Suprapubic skin (tissue), 4 donors: Measurements from ENCODE around the gene COL9A1. TPM values are rescaled to one million over a fixed set of nuclear protein-coding genes. Genes with fewer than 3 reads are reported as not detected.

Source experiments
- DNase-seq, 2 donors: peaks; one replicate each; pipeline ENCODE4 v3.0.0-alpha.2; 2019; ENCODE audit warnings: low spot score in 2 of 2
- H3K27ac ChIP-seq: fragments of 200-600 bp; sonication (generic); one replicate; pipeline ENCODE4 v1.5.1; 2019
- H3K27me3 ChIP-seq: fragments of 200-600 bp; sonication (generic); one replicate; pipeline ENCODE4 v1.5.1; 2019
- H3K36me3 ChIP-seq: fragments of 200-600 bp; sonication (generic); one replicate; pipeline ENCODE4 v1.5.1; 2019
- H3K4me1 ChIP-seq: fragments of 200-600 bp; sonication (generic); one replicate; pipeline ENCODE4 v1.5.1; 2019
- H3K4me3 ChIP-seq: fragments of 200-600 bp; sonication (generic); one replicate; pipeline ENCODE4 v1.5.1; 2019; ENCODE audit warnings: mild to moderate bottlenecking
- H3K9me3 ChIP-seq: fragments of 200-600 bp; sonication (generic); one replicate; pipeline ENCODE4 v1.5.1; 2019
- EP300 ChIP-seq: sonication (generic); formaldehyde crosslinking; IDR thresholded peaks from one replicate; pipeline ENCODE4 v1.6.1; 2017; ENCODE audit warnings: antibody characterized with exemption
- POLR2A ChIP-seq, 2 donors: fragments of 450-650 bp; IDR thresholded peaks; one replicate each; pipeline ENCODE4 v1.6.1; 2017; ENCODE audit warnings: antibody characterized with exemption in 2 of 2, mild to moderate bottlenecking in 2 of 2, moderate library complexity in 2 of 2
- POLR2AphosphoS5 ChIP-seq, 3 donors: sonication (generic); formaldehyde crosslinking; IDR thresholded peaks; one replicate each; pipeline ENCODE4 v1.6.1; 2017; ENCODE audit warnings: antibody characterized with exemption in 3 of 3
- WGBS: methylation state at CpG from one replicate; pipeline ENCODE4 v1.1.5; 2018; 5-methylcytosine and 5-hydroxymethylcytosine counted together
- total RNA-seq, 4 donors: library from RNA; depleted of rRNA; stranded (reverse); fragments of >200 nt; gene quantifications; one replicate each; pipeline ENCODE4 v1.1.0, GENCODE V29; 2016
- TF ChIP-seq, protein P1 (sequence below), 2 donors: fragments of 200-600 bp in 1 of 2; fragments of 450-650 bp in 1 of 2; sonication (generic) in 1 of 2; IDR thresholded peaks; one replicate each; pipeline ENCODE4 v1.5.1; 2016 to 2019; ENCODE audit warnings: antibody characterized with exemption in 2 of 2, mild to moderate bottlenecking in 1 of 2, moderate library complexity in 1 of 2

The COL9A1 gene
- total RNA-seq, 4 donors from 2014 or later = not detected

DNA sequence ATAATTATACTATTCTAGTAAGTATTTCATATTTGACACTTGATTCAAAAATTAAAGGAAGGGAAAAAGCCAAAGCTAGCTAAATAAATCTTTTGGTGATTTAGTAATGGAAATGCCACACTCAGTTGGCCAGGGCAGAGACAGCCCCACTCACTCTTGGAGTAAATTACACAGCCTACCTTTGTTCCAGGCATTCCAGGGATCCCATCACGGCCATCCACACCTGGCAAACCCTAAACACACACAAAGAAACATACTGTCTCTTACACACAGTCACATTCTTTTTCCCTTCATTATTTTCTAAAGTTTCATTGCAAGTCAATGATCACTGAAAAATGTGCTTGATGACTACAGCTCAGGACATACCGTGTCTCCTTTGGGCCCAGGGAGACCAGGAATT lies 48.1 kb downstream of the COL9A1 start:
- 62% methylated on average over 2 of the region's 2 CpGs for WGBS
- H3K4me3 ChIP-seq = no peak overlapping the region
- H3K4me1 ChIP-seq = no peaks in the 10 kb centered on the region

DNA sequence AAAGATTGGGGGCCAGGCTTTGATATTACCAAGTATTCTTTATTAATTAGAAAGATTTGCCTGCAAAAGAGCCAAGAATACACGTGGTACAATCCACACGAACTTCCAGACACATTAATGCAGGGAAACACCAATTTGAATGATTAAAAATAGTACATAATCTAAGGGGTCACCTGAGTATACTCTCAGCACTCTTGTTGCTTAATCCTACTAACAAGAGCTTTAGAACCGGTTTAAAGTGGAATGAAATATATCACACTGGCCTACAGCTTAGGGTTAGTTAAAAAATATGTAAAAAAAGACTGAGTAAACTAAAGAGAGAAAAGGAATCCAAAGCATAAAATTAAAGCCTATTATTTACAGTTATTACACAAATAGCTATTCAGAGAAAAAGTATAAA lies 49.0 kb downstream of the COL9A1 start:
- H3K4me3 ChIP-seq = no peak overlapping the region
- 49% methylated on average over 3 of the region's 3 CpGs for WGBS
- no peak for TF ChIP-seq POLR2AphosphoS5 (IDR thresholded peaks at IDR 0.05)
- no peak for TF ChIP-seq EP300
- no peak for TF ChIP-seq POLR2A (IDR thresholded peaks at IDR 0.05)
- TF ChIP-seq, protein P1, sequence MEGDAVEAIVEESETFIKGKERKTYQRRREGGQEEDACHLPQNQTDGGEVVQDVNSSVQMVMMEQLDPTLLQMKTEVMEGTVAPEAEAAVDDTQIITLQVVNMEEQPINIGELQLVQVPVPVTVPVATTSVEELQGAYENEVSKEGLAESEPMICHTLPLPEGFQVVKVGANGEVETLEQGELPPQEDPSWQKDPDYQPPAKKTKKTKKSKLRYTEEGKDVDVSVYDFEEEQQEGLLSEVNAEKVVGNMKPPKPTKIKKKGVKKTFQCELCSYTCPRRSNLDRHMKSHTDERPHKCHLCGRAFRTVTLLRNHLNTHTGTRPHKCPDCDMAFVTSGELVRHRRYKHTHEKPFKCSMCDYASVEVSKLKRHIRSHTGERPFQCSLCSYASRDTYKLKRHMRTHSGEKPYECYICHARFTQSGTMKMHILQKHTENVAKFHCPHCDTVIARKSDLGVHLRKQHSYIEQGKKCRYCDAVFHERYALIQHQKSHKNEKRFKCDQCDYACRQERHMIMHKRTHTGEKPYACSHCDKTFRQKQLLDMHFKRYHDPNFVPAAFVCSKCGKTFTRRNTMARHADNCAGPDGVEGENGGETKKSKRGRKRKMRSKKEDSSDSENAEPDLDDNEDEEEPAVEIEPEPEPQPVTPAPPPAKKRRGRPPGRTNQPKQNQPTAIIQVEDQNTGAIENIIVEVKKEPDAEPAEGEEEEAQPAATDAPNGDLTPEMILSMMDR (IDR thresholded peaks at IDR 0.05) = no peak
- DNase-seq = no peak
- no peaks in the 10 kb centered on the region for H3K36me3 ChIP-seq
- no peaks in the 10 kb centered on the region for H3K4me1 ChIP-seq
- H3K27me3 ChIP-seq = no peaks in the 10 kb centered on the region
- no peaks in the 10 kb centered on the region for H3K9me3 ChIP-seq
- H3K27ac ChIP-seq = no peak overlapping the region

More for the DNA sequence above, 48.1 kb downstream of the COL9A1 start:
- no peaks in the 10 kb centered on the region for H3K27me3 ChIP-seq
- no peak for TF ChIP-seq POLR2AphosphoS5 (IDR thresholded peaks at IDR 0.05)
- no peak for TF ChIP-seq POLR2A (IDR thresholded peaks at IDR 0.05)
- TF ChIP-seq EP300 = no peak
- TF ChIP-seq, protein P1 (IDR thresholded peaks at IDR 0.05) = no peak
- no peaks in the 10 kb centered on the region for H3K9me3 ChIP-seq
- H3K36me3 ChIP-seq = no peaks in the 10 kb centered on the region
- no peak for DNase-seq
- no peak overlapping the region for H3K27ac ChIP-seq

DNA sequence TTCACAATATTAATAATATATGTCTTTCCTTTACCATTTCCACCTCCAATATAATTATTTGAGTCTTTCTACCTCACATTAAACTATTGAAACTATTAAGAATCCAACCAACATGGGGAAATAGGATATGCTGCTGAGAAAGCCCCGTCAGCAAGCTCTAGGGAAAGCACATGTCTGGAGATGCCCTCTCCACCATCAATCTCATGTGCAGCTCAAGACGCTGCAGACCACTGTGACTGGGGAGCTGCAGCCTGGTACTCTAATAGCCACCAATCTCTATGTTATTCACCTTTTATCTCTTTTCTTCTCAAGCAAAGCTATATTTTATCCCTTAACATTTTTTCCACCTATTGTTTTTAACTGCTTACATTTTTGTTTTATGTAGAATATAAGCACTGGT lies 50.3 kb downstream of the COL9A1 start:
- Histone ChIP-seq H3K4me1 (no peaks in the 10 kb centered on the region), H3K27me3 (no peaks in the 10 kb centered on the region), H3K36me3 (no peaks in the 10 kb centered on the region), H3K9me3 (no peaks in the 10 kb centered on the region), H3K27ac (no peak overlapping the region), H3K4me3 (no peak overlapping the region)
- TF ChIP-seq POLR2AphosphoS5 (IDR thresholded peaks at IDR 0.05) (no peak), EP300 (no peak), POLR2A (IDR thresholded peaks at IDR 0.05) (no peak)
- TF ChIP-seq, protein P1 (IDR thresholded peaks at IDR 0.05) = no peak
- WGBS = 70% methylated on average over 2 of the region's 2 CpGs
- DNase-seq = no peak

DNA sequence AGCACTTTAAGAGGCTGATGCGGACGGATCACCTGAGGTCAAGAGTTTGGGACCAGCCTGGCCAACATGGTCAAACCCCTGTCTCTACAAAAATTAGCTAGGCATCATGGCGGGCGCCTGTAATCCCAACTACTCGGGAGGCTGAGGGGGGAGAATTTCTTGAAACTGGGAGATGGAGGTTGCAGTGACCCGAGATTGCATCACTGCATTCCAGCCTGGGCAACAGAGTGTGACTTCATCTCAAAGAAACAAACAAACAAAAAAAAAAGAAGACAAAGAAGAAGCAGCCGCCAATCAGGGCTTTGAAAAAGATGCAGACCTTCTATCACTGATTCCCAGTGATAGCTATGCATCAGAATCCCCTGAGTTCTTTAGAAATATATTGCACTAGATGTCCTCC lies 56.8 kb downstream of the COL9A1 start:
- no peak overlapping the region for H3K27ac ChIP-seq
- H3K9me3 ChIP-seq = no peaks in the 10 kb centered on the region
- no peaks in the 10 kb centered on the region for H3K4me1 ChIP-seq
- no peak overlapping the region for H3K4me3 ChIP-seq
- no peak for DNase-seq
- H3K36me3 ChIP-seq = no peaks in the 10 kb centered on the region
- H3K27me3 ChIP-seq = no peaks in the 10 kb centered on the region
- TF ChIP-seq, protein P1 (IDR thresholded peaks at IDR 0.05) = no peak
- TF ChIP-seq EP300 = no peak
- TF ChIP-seq POLR2A (IDR thresholded peaks at IDR 0.05) = no peak
- no peak for TF ChIP-seq POLR2AphosphoS5 (IDR thresholded peaks at IDR 0.05)
- 96% methylated on average over 7 of the region's 7 CpGs for WGBS

DNA sequence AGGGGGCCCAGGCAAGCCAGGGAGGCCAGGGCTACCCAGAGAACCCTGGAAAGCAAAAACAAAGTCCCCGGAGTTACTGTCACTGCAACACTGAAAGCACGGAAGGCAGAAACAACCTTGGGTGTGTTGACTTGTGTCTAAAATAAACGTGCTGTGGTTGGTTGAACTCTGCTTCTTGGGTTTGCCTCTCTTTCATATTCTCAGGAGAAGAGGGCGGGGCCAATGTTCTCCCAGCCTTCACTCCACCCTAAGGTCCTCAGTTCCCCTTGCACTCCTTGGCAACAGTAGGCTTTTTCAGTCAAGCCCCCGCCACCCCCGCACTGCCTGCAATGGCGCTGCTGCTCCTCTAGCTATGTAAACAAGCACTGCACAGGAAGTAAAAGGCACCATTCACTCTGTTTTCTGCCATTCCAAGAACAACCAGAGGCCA lies 60.9 kb downstream of the COL9A1 start:
- TF ChIP-seq POLR2AphosphoS5 (IDR thresholded peaks at IDR 0.05) (no peak), POLR2A (IDR thresholded peaks at IDR 0.05) (no peak), EP300 (no peak)
- TF ChIP-seq, protein P1 (IDR thresholded peaks at IDR 0.05) = no peak
- Histone ChIP-seq H3K4me3 (no peak overlapping the region), H3K27ac (no peak overlapping the region), H3K4me1 (no peaks in the 10 kb centered on the region), H3K36me3 (no peaks in the 10 kb centered on the region), H3K9me3 (no peaks in the 10 kb centered on the region), H3K27me3 (no peaks in the 10 kb centered on the region)
- WGBS = 74% methylated on average over 7 of the region's 7 CpGs
- DNase-seq = no peak
